Measurements from ENCODE around the gene MEGF11. TPM values are rescaled to one million over a fixed set of nuclear protein-coding genes. Genes with fewer than 3 reads are reported as not detected.

MEGF11 gene
- total RNA-seq, 1 donor from 2014 or later: 0.06 TPM

- no peaks in the 10 kb centered on the region for H3K27me3 ChIP-seq
- no peaks in the 10 kb centered on the region for H3K4me1 ChIP-seq
- H3K79me2 ChIP-seq (ENCODE audit: low read depth): no peaks in the 10 kb centered on the region
- Mint-ChIP-seq H3K4me1 (no peaks in the 10 kb centered on the region), H3K27me3 (ENCODE audit: insufficient read depth, low read depth) (peaks cover 6% of the 10 kb centered on the region), H3K27ac (no peak overlapping the region), H3K9me3 (no peaks in the 10 kb centered on the region), H3K4me3 (no peak overlapping the region), H3K36me3 (no peaks in the 10 kb centered on the region)
- H3K4me3 ChIP-seq: no peak overlapping the region
- H3K4me2 ChIP-seq: no peak overlapping the region
- no peaks in the 10 kb centered on the region for H4K20me1 ChIP-seq (ENCODE audit: low read depth)
- no peaks in the 10 kb centered on the region for H3F3A ChIP-seq (ENCODE audit: low read depth)
- H3K9me3 ChIP-seq (ENCODE audit: low read depth): no peaks in the 10 kb centered on the region
- no peak overlapping the region for H2AFZ ChIP-seq (replicated peaks)
- no peak overlapping the region for H3K9ac ChIP-seq
- no peak for DNase-seq (ENCODE audit: low spot score)
- H3K36me3 ChIP-seq: no peaks in the 10 kb centered on the region
- TF ChIP-seq CTCF (IDR thresholded peaks at IDR 0.05): no peak
- TF ChIP-seq EZH2 (IDR thresholded peaks at IDR 0.05): no peak
- no peak for TF ChIP-seq EZH2phosphoT487 (IDR thresholded peaks at IDR 0.05)
- H3K27ac ChIP-seq: no peak overlapping the region
Observed at GRCh38 chr15:65968511-65968910, 285.0 kb downstream of the MEGF11 start.

GRCh38 chr15:65964792-65965433 lies 288.6 kb downstream of the MEGF11 start:
- no peak overlapping the region for H3K27ac Mint-ChIP-seq
- H3K27ac ChIP-seq: no peak overlapping the region
- no peaks in the 10 kb centered on the region for H3K9me3 Mint-ChIP-seq
- H3K36me3 ChIP-seq: no peaks in the 10 kb centered on the region
- H4K20me1 ChIP-seq (ENCODE audit: low read depth): no peaks in the 10 kb centered on the region
- no peak for TF ChIP-seq EZH2 (IDR thresholded peaks at IDR 0.05)
- TF ChIP-seq CTCF (IDR thresholded peaks at IDR 0.05): no peak
- no peak for TF ChIP-seq EZH2phosphoT487 (IDR thresholded peaks at IDR 0.05)
- no peaks in the 10 kb centered on the region for H3K9me3 ChIP-seq (ENCODE audit: low read depth)
- no peak overlapping the region for H3K4me2 ChIP-seq
- no peaks in the 10 kb centered on the region for H3K4me1 ChIP-seq
- no peak overlapping the region for H3K4me3 ChIP-seq
- H3K27me3 Mint-ChIP-seq (ENCODE audit: insufficient read depth, low read depth): peaks cover 12% of the 10 kb centered on the region
- H2AFZ ChIP-seq (replicated peaks): no peak overlapping the region
- no peaks in the 10 kb centered on the region for H3K79me2 ChIP-seq (ENCODE audit: low read depth)
- no peak for DNase-seq (ENCODE audit: low spot score)
- no peaks in the 10 kb centered on the region for H3K36me3 Mint-ChIP-seq
- H3K9ac ChIP-seq: no peak overlapping the region
- H3K4me3 Mint-ChIP-seq: no peak overlapping the region
- no peaks in the 10 kb centered on the region for H3K4me1 Mint-ChIP-seq
- no peaks in the 10 kb centered on the region for H3K27me3 ChIP-seq
- no peaks in the 10 kb centered on the region for H3F3A ChIP-seq (ENCODE audit: low read depth)

- TF ChIP-seq EZH2phosphoT487 (IDR thresholded peaks at IDR 0.05) (no peak), CTCF (IDR thresholded peaks at IDR 0.05) (no peak), EZH2 (IDR thresholded peaks at IDR 0.05) (no peak)
Observed at GRCh38 chr15:65963911-65964482, 289.6 kb downstream of the MEGF11 start.

More at GRCh38 chr15:65963911-65964482, 289.6 kb downstream of the MEGF11 start:
- H2AFZ ChIP-seq (replicated peaks): no peak overlapping the region
- Mint-ChIP-seq H3K36me3 (no peaks in the 10 kb centered on the region), H3K27ac (no peak overlapping the region), H3K4me3 (no peak overlapping the region), H3K27me3 (ENCODE audit: insufficient read depth, low read depth) (peaks cover 12% of the 10 kb centered on the region), H3K4me1 (no peaks in the 10 kb centered on the region), H3K9me3 (no peaks in the 10 kb centered on the region)
- no peak overlapping the region for H3K4me2 ChIP-seq
- H3K4me1 ChIP-seq: no peaks in the 10 kb centered on the region
- no peaks in the 10 kb centered on the region for H4K20me1 ChIP-seq (ENCODE audit: low read depth)
- no peak for DNase-seq (ENCODE audit: low spot score)
- H3K79me2 ChIP-seq (ENCODE audit: low read depth): no peaks in the 10 kb centered on the region
- no peaks in the 10 kb centered on the region for H3K36me3 ChIP-seq
- H3F3A ChIP-seq (ENCODE audit: low read depth): no peaks in the 10 kb centered on the region
- no peaks in the 10 kb centered on the region for H3K9me3 ChIP-seq (ENCODE audit: low read depth)
- no peak overlapping the region for H3K4me3 ChIP-seq
- H3K9ac ChIP-seq: no peak overlapping the region
- no peak overlapping the region for H3K27ac ChIP-seq
- H3K27me3 ChIP-seq: no peaks in the 10 kb centered on the region

All from neural progenitor cell (in vitro differentiated cells).